Measurements from ENCODE around the gene AP2S1. TPM values are rescaled to one million over a fixed set of nuclear protein-coding genes. Genes with fewer than 3 reads are reported as not detected.
"Not testable (repeated sequence)": the region's sequence is repeated elsewhere in the genome, so short reads cannot be mapped to it uniquely, and the experiment has no call there.

The AP2S1 gene
- total RNA-seq, 1 donor from 2014 or later, result 165 TPM

DNA sequence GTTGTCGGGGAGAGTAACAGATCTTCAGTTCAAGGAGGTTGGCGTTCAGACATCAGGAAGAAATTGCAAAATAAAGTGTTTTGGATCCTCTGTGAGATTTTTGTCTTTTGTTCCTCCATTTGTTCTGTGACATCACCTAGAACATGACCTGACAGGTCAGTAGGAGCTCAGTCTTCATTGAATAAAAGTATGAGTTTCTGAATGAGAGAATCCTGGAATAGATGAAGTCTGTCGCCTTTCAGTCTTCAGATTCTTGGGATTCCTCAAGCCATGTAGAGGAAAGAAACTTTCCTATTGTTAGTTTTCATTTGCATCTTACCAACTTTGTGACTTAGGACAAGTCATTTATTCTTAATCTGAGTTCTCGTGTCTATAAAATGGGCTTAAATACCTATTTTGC is 24.6 kb upstream of the AP2S1 start:
- TF ChIP-seq, protein P1, sequence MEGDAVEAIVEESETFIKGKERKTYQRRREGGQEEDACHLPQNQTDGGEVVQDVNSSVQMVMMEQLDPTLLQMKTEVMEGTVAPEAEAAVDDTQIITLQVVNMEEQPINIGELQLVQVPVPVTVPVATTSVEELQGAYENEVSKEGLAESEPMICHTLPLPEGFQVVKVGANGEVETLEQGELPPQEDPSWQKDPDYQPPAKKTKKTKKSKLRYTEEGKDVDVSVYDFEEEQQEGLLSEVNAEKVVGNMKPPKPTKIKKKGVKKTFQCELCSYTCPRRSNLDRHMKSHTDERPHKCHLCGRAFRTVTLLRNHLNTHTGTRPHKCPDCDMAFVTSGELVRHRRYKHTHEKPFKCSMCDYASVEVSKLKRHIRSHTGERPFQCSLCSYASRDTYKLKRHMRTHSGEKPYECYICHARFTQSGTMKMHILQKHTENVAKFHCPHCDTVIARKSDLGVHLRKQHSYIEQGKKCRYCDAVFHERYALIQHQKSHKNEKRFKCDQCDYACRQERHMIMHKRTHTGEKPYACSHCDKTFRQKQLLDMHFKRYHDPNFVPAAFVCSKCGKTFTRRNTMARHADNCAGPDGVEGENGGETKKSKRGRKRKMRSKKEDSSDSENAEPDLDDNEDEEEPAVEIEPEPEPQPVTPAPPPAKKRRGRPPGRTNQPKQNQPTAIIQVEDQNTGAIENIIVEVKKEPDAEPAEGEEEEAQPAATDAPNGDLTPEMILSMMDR (conservative IDR thresholded peaks at IDR 0.05), result no peak
- H3K4me3 Mint-ChIP-seq, result no peak overlapping the region
- DNase-seq (ENCODE audit: low read depth, low spot score), result no peak
- H3K27me3 Mint-ChIP-seq (ENCODE audit: low read depth), result no peaks in the 10 kb centered on the region
- H3K4me1 Mint-ChIP-seq, result peaks cover 14% of the 10 kb centered on the region
- peaks cover 7% of the 10 kb centered on the region for H3K36me3 Mint-ChIP-seq (ENCODE audit: low read depth)
- peak overlapping the region; percentile 31 for H3K27ac Mint-ChIP-seq (ENCODE audit: unreplicated experiment)
- H3K9me3 Mint-ChIP-seq, result no peaks in the 10 kb centered on the region

DNA sequence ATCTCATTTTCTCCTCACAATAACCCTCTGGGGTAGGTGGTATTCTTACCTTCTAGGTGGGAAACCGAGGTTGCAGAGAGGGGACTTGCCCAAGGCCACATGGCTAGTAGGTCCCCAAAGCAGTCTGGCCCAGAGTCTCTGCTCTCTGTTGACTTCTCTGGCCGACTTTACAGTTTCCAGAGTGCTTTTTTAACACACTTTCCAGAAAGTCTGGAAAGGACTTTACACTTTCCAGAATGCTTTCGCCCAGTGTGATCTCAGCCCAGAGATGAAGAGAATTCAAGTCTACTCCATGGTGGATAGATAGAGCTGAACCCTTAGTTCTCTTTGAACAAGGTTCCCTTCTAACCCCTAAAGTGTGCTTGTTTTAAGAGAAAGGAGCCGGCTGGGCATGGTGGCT is 22.3 kb upstream of the AP2S1 start:
- Mint-ChIP-seq H3K27me3 (ENCODE audit: low read depth) (no peaks in the 10 kb centered on the region), H3K36me3 (ENCODE audit: low read depth) (peaks cover 7% of the 10 kb centered on the region), H3K4me3 (no peak overlapping the region), H3K9me3 (no peaks in the 10 kb centered on the region), H3K27ac (ENCODE audit: unreplicated experiment) (no peak overlapping the region), H3K4me1 (peaks cover 21% of the 10 kb centered on the region)
- TF ChIP-seq, protein P1 (conservative IDR thresholded peaks at IDR 0.05), result no peak
- no peak for DNase-seq (ENCODE audit: low read depth, low spot score)

DNA sequence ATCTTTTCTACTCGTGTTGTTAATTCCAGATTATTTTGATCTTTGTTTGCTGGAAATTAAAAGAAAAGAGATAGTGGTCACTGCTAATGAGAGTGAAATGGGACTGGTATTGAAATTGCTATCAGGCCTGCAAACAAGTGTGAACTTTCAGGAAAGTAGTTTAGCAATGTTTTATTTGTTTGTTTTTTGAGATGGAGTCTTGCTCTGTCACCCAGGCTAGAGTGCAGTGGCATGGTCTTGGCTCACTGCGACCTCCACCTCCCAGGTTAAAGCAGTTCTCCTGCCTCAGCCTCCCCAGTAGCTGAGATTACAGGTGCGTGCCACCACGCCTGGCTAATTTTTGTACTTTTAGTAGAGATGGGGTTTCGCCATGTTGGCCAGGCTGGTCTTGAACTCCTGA is 20.5 kb upstream of the AP2S1 start:
- H3K36me3 Mint-ChIP-seq (ENCODE audit: low read depth); H3K27me3 Mint-ChIP-seq (ENCODE audit: low read depth); DNase-seq (ENCODE audit: low read depth, low spot score); H3K27ac Mint-ChIP-seq (ENCODE audit: unreplicated experiment); H3K4me3 Mint-ChIP-seq; H3K9me3 Mint-ChIP-seq: not testable (repeated sequence)
- H3K4me1 Mint-ChIP-seq, result peaks cover 33% of the 10 kb centered on the region

DNA sequence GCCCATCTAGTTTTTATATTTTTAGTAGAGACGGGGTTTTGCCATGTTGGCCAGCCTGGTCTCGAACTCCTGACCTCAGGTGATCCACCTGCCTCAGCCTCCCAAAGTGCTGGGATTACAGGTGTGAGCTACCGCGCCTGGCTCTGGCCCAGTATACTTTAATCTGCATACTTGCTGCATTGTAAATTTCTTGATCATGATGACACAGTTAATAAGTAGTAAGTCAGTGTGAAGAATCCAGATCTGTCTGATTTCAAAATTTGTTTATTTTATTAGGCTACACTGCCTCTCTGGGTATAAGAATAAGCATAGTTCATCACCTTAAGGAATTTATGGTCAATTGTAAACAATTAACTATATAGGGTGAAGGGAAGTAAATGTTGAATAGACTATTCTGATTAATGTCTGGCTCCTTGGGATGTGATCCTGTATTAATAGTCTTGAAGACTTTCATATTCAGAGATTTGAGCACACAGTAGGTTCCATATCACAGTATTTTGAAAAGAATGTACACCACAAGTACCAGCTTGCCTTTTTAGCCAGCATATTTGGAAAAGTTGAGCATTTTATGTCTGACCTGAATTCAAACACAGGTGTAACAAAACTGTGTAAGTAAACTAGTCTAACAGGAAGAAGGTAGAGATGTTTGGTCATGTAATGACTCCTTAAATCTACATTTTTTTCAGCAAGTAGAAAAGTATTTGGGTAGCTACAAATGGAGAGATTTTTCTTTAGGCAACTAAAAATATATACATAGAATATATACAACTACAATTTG is 17.6 kb upstream of the AP2S1 start:
- Mint-ChIP-seq H3K36me3 (ENCODE audit: low read depth) (peaks cover 3% of the 10 kb centered on the region), H3K4me1 (peaks cover 27% of the 10 kb centered on the region), H3K9me3 (no peaks in the 10 kb centered on the region), H3K27me3 (ENCODE audit: low read depth) (no peaks in the 10 kb centered on the region), H3K4me3 (peak overlapping the region; percentile 7), H3K27ac (ENCODE audit: unreplicated experiment) (no peak overlapping the region)
- DNase-seq (ENCODE audit: low read depth, low spot score), result no peak
- TF ChIP-seq, protein P1 (conservative IDR thresholded peaks at IDR 0.05), result no peak

DNA sequence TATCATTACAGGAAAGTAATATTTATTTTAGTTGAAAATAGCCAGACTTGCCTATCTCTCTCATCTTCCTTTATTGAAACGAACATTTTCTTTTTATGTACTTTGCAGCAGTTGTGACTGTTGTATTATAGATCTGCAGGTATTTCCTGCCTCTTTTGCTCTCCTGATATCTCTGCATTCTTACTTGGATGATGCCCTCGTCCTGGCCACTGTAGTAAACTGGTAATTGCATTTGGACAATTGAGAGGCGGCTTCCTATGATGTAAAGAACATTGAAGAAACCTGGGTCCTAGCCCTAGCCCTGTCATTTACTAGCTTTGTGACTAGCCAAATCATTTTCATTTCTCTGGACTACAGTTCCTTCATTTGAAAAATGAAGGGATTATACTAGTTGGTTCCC is 16.5 kb upstream of the AP2S1 start:
- Mint-ChIP-seq H3K27me3 (ENCODE audit: low read depth) (no peaks in the 10 kb centered on the region), H3K27ac (ENCODE audit: unreplicated experiment) (no peak overlapping the region), H3K4me1 (peaks cover 27% of the 10 kb centered on the region), H3K9me3 (no peaks in the 10 kb centered on the region), H3K36me3 (ENCODE audit: low read depth) (no peaks in the 10 kb centered on the region), H3K4me3 (peak overlapping the region; percentile 13)
- TF ChIP-seq, protein P1 (conservative IDR thresholded peaks at IDR 0.05), result no peak
- DNase-seq (ENCODE audit: low read depth, low spot score), result no peak

DNA sequence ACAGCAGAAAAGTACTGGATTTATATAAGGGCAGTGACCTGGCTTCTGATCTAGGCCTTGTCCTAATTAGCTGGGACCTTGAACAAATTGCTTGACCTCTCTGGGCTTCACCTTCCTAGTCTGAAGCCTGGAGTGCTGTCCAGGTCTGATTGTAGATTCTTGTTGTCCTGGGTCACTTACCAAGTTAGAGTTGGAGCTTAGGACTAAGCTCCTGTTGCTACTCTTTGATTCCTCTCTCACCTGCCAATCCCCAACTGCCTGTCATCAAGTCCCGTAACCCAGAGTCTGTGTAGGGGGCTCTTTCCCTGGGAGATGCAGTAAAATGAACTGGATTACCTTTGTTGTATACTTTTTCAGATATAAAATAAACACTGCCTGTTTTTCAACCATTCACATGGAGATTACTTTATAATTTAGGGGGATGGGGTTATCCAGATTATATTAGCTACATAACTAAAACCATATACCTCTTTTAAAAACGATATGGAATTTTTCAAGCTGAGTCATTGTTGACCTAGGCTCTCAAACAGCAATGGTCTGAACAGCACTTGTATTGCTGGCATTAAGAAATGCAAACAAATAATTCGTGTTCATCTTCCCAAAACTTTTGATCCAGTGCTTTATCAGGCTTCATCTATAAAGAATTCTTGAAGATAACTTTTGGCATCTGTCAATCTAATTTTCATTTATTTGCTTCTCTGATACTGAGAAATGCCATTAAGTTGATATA is 15.9 kb upstream of the AP2S1 start:
- Mint-ChIP-seq H3K9me3 (no peaks in the 10 kb centered on the region), H3K27ac (ENCODE audit: unreplicated experiment) (no peak overlapping the region), H3K27me3 (ENCODE audit: low read depth) (no peaks in the 10 kb centered on the region), H3K4me1 (peaks cover 27% of the 10 kb centered on the region), H3K36me3 (ENCODE audit: low read depth) (no peaks in the 10 kb centered on the region), H3K4me3 (peak overlapping the region; percentile 48)
- DNase-seq (ENCODE audit: low read depth, low spot score), result no peak
- TF ChIP-seq, protein P1 (conservative IDR thresholded peaks at IDR 0.05), result no peak
